ENCODE measurements around the gene CDC42SE2.
A peak's percentile ranks its signal among the peaks of the same experiment; 100 is the strongest.
"Not testable (repeated sequence)": the region's sequence is repeated elsewhere in the genome, so short reads cannot be mapped to it uniquely, and the experiment has no call there.

The CDC42SE2 gene

GRCh38 chr5:131379723-131380122 lies 115.9 kb downstream of the CDC42SE2 start:
- Histone ChIP-seq H3K36me3 (ENCODE audit: low read length) (no peaks in the 10 kb centered on the region), H3K9me2 (replicated peaks; ENCODE audit: insufficient read depth, low read length) (no peaks in the 10 kb centered on the region), H3K9me3 (ENCODE audit: insufficient read depth, low read length) (no peaks in the 10 kb centered on the region), H4K20me1 (ENCODE audit: low read depth, low read length) (no peaks in the 10 kb centered on the region), H3K27ac (ENCODE audit: low read depth, low read length) (peak overlapping the region; percentile 90), H3K4me3 (ENCODE audit: insufficient read depth, low read length, poor library complexity, severe bottlenecking) (peak overlapping the region; percentile 9), H3F3A (ENCODE audit: insufficient read depth) (peaks cover 71% of the 10 kb centered on the region), H3K9ac (ENCODE audit: low read length) (no peak overlapping the region; the same call in 1 of the 2 replicates), H3K79me2 (ENCODE audit: insufficient read depth, low read length) (peaks cover 85% of the 10 kb centered on the region), H2AFZ (ENCODE audit: low read depth, low read length, severe bottlenecking) (no peak overlapping the region), H3K27me3 (ENCODE audit: low read length) (no peaks in the 10 kb centered on the region), H3K4me2 (ENCODE audit: low read depth, low read length, poor library complexity, severe bottlenecking) (peak overlapping the region; percentile 53)
- TF ChIP-seq EZH2phosphoT487 (conservative IDR thresholded peaks at IDR 0.05; ENCODE audit: low read length) (no peak), CTCF (IDR thresholded peaks at IDR 0.05; ENCODE audit: insufficient read depth, low read length, poor library complexity, severe bottlenecking) (no peak)

- not testable (repeated sequence) for H3K9me2 ChIP-seq (replicated peaks; ENCODE audit: insufficient read depth, low read length); H3K4me3 ChIP-seq (ENCODE audit: insufficient read depth, low read length, poor library complexity, severe bottlenecking); H3K9ac ChIP-seq (ENCODE audit: low read length); H3K9me3 ChIP-seq (ENCODE audit: insufficient read depth, low read length); H2AFZ ChIP-seq (ENCODE audit: low read depth, low read length, severe bottlenecking); H4K20me1 ChIP-seq (ENCODE audit: low read depth, low read length); H3K36me3 ChIP-seq (ENCODE audit: low read length); H3K27me3 ChIP-seq (ENCODE audit: low read length)
- peak overlapping the region; percentile 90 for H3K27ac ChIP-seq (ENCODE audit: low read depth, low read length)
- H3K79me2 ChIP-seq (ENCODE audit: insufficient read depth, low read length): peaks cover 83% of the 10 kb centered on the region
- peaks cover 66% of the 10 kb centered on the region for H3F3A ChIP-seq (ENCODE audit: insufficient read depth)
- H3K4me2 ChIP-seq (ENCODE audit: low read depth, low read length, poor library complexity, severe bottlenecking): peak overlapping the region; percentile 53
Observed at GRCh38 chr5:131380238-131380637, 116.4 kb downstream of the CDC42SE2 start.

- Histone ChIP-seq H3K4me2 (ENCODE audit: low read depth, low read length, poor library complexity, severe bottlenecking) (peak overlapping the region; percentile 53), H3F3A (ENCODE audit: insufficient read depth) (peaks cover 61% of the 10 kb centered on the region), H3K27me3 (ENCODE audit: low read length) (no peaks in the 10 kb centered on the region), H3K9ac (ENCODE audit: low read length) (peak overlapping the region; percentile 25), H3K9me2 (replicated peaks; ENCODE audit: insufficient read depth, low read length) (no peaks in the 10 kb centered on the region), H3K79me2 (ENCODE audit: insufficient read depth, low read length) (peaks cover 76% of the 10 kb centered on the region), H3K9me3 (ENCODE audit: insufficient read depth, low read length) (no peaks in the 10 kb centered on the region), H2AFZ (ENCODE audit: low read depth, low read length, severe bottlenecking) (no peak overlapping the region), H3K36me3 (ENCODE audit: low read length) (peaks cover 6% of the 10 kb centered on the region; the same call in 1 of the 2 replicates), H3K27ac (ENCODE audit: low read depth, low read length) (peak overlapping the region; percentile 90), H3K4me3 (ENCODE audit: insufficient read depth, low read length, poor library complexity, severe bottlenecking) (peak overlapping the region; percentile 1), H4K20me1 (ENCODE audit: low read depth, low read length) (no peaks in the 10 kb centered on the region)
- no peak for TF ChIP-seq EZH2phosphoT487 (conservative IDR thresholded peaks at IDR 0.05; ENCODE audit: low read length)
- TF ChIP-seq CTCF (IDR thresholded peaks at IDR 0.05; ENCODE audit: insufficient read depth, low read length, poor library complexity, severe bottlenecking): no peak
Observed at GRCh38 chr5:131381021-131381420, 117.2 kb downstream of the CDC42SE2 start.

GRCh38 chr5:131381777-131382176 lies 117.9 kb downstream of the CDC42SE2 start:
- peaks cover 70% of the 10 kb centered on the region for H3K79me2 ChIP-seq (ENCODE audit: insufficient read depth, low read length)

More at GRCh38 chr5:131381777-131382176, 117.9 kb downstream of the CDC42SE2 start:
- Histone ChIP-seq H3F3A (ENCODE audit: insufficient read depth) (peaks cover 61% of the 10 kb centered on the region), H3K9ac (ENCODE audit: low read length) (peak overlapping the region; percentile 16; the same call in 1 of the 2 replicates), H2AFZ (ENCODE audit: low read depth, low read length, severe bottlenecking) (no peak overlapping the region), H3K9me2 (replicated peaks; ENCODE audit: insufficient read depth, low read length) (no peaks in the 10 kb centered on the region), H3K27ac (ENCODE audit: low read depth, low read length) (peak overlapping the region; percentile 90), H3K4me2 (ENCODE audit: low read depth, low read length, poor library complexity, severe bottlenecking) (peak overlapping the region; percentile 53), H3K4me3 (ENCODE audit: insufficient read depth, low read length, poor library complexity, severe bottlenecking) (no peak overlapping the region), H3K9me3 (ENCODE audit: insufficient read depth, low read length) (no peaks in the 10 kb centered on the region), H3K27me3 (ENCODE audit: low read length) (no peaks in the 10 kb centered on the region), H3K36me3 (ENCODE audit: low read length) (peaks cover 9% of the 10 kb centered on the region; the same call in 1 of the 2 replicates), H4K20me1 (ENCODE audit: low read depth, low read length) (no peaks in the 10 kb centered on the region)
- no peak for TF ChIP-seq CTCF (IDR thresholded peaks at IDR 0.05; ENCODE audit: insufficient read depth, low read length, poor library complexity, severe bottlenecking)
